Endothelial cell of umbilical vein (primary cell): ENCODE measurements around the gene STXBP5. TPM values are rescaled to one million over a fixed set of nuclear protein-coding genes. Genes with fewer than 3 reads are reported as not detected.

Source experiments
- BruUV-seq: library from RNA; stranded (reverse); fragments of 400-500 nt; replicated peaks from 2 replicates; lab custom pipeline; 2021; lab: Mats Ljungman, UMichigan
- CTCF ChIA-PET: fragments of 300-600, 350-600 bp; sonication (Branson Sonifier 250); formaldehyde crosslinking; loops from one replicate; lab custom pipeline; 2021; ENCODE audit warnings: antibody characterized with exemption, inconsistent platforms; lab: Charles Lee
- POLR2A ChIA-PET: fragments of 300-600, 350-600 bp; sonication (Branson Sonifier 250); formaldehyde crosslinking; loops from one replicate; lab custom pipeline; 2021; ENCODE audit warnings: antibody characterized with exemption, inconsistent platforms; lab: Charles Lee
- DNase-seq: peaks from one replicate; pipeline ENCODE4 v3.0.0-alpha.2; 2011; ENCODE audit warnings: low read depth, low spot score
- FAIRE-seq: peaks from 2 replicates; lab custom pipeline; 2011; peaks lifted over from hg19 to GRCh38; lab: Jason Lieb, UNC
- H2AFZ ChIP-seq: 2 replicates; pipeline ENCODE4 v1.6.0; 2012; ENCODE audit warnings: low read depth, low read length, control low read depth, inconsistent platforms
- H3K27ac ChIP-seq: 2 replicates; pipeline ENCODE4 v1.5.1; 2011; ENCODE audit warnings: low read depth, mild to moderate bottlenecking, control low read depth, low read length, moderate library complexity; ENCODE audit not compliant: insufficient read depth
- H3K27me3 ChIP-seq, 2 experiments: 2 replicates each; pipeline versions ENCODE4 v1.6.0 to v1.6.1; 2011; ENCODE audit warnings: low read length in 2 of 2, mixed read lengths in 1 of 2; ENCODE audit not compliant: control insufficient read depth in 2 of 2, insufficient read depth in 2 of 2
- H3K36me3 ChIP-seq, 2 experiments: 2 replicates in 1 of 2; 3 replicates in 1 of 2; pipeline ENCODE4 v1.5.1; 2011; ENCODE audit warnings: low read length in 2 of 2, mild to moderate bottlenecking in 1 of 2, moderate library complexity in 1 of 2; ENCODE audit not compliant: control insufficient read depth in 2 of 2, insufficient read depth in 2 of 2; ENCODE audit errors: extremely low read depth in 1 of 2
- H3K4me1 ChIP-seq: 3 replicates; pipeline ENCODE4 v1.5.1; 2011; ENCODE audit warnings: mild to moderate bottlenecking, low read length; ENCODE audit not compliant: control insufficient read depth, insufficient read depth; ENCODE audit errors: extremely low read depth
- H3K4me2 ChIP-seq: 2 replicates; pipeline ENCODE4 v1.6.1; 2011; ENCODE audit warnings: low read length, control low read depth, mixed read lengths; ENCODE audit not compliant: insufficient read depth
- H3K4me3 ChIP-seq, 3 experiments: fragments of 200-600 bp in 1 of 3; sonication (generic), shearing (Covaris generic) in 1 of 3; replicated peaks in 1 of 3; 2 replicates each; pipeline ENCODE4 v1.5.1; 2011 to 2016; ENCODE audit warnings: control low read depth in 3 of 3, low read length in 3 of 3, mild to moderate bottlenecking in 2 of 3, inconsistent platforms in 1 of 3, low read depth in 1 of 3, moderate library complexity in 1 of 3; ENCODE audit not compliant: insufficient read depth in 1 of 3
- H3K79me2 ChIP-seq: 2 replicates; pipeline ENCODE4 v1.6.0; 2012; ENCODE audit warnings: low read length, inconsistent platforms; ENCODE audit not compliant: control insufficient read depth, insufficient read depth
- H3K9ac ChIP-seq: replicated peaks from 2 replicates; pipeline ENCODE3; 2011; ENCODE audit warnings: low read length, control low read depth; ENCODE audit not compliant: insufficient read depth; ENCODE audit errors: extremely low read depth
- H3K9me1 ChIP-seq: replicated peaks from 3 replicates; pipeline ENCODE4 v1.6.0; 2011; ENCODE audit warnings: mild to moderate bottlenecking, low read length; ENCODE audit not compliant: control insufficient read depth, insufficient read depth; ENCODE audit errors: extremely low read depth
- H3K9me3 ChIP-seq: replicated peaks from 2 replicates; pipeline ENCODE4 v1.5.1; 2012; ENCODE audit warnings: low read length, inconsistent platforms; ENCODE audit not compliant: control insufficient read depth, insufficient read depth
- H4K20me1 ChIP-seq: replicated peaks from 2 replicates; pipeline ENCODE3; 2011; ENCODE audit warnings: mild to moderate bottlenecking, low read length; ENCODE audit not compliant: control insufficient read depth, insufficient read depth; ENCODE audit errors: extremely low read depth
- EZH2 ChIP-seq: IDR thresholded peaks from 2 replicates; pipeline ENCODE4 v1.6.1; 2012; ENCODE audit warnings: borderline replicate concordance, low read depth, mild to moderate bottlenecking, moderate library complexity, low read length, inconsistent platforms; ENCODE audit not compliant: severe bottlenecking
- FOS ChIP-seq: IDR thresholded peaks from 2 replicates; pipeline ENCODE4 v1.6.1; 2011; ENCODE audit warnings: mild to moderate bottlenecking, low read length, moderate library complexity, borderline replicate concordance; ENCODE audit not compliant: insufficient read depth
- JUN ChIP-seq: IDR thresholded peaks from 2 replicates; pipeline ENCODE4 v1.6.1; 2011; ENCODE audit warnings: borderline replicate concordance, low read depth; ENCODE audit not compliant: insufficient read length, insufficient read depth
- MYC ChIP-seq: IDR thresholded peaks from one replicate; pipeline ENCODE4 v1.6.1; 2011; ENCODE audit warnings: mild to moderate bottlenecking, low read depth, low read length
- POLR2A ChIP-seq: IDR thresholded peaks from 2 replicates; pipeline ENCODE4 v1.6.1; 2012; ENCODE audit warnings: low read depth, mild to moderate bottlenecking, control low read depth, low read length
- POLR2AphosphoS5 ChIP-seq: IDR thresholded peaks from 2 replicates; pipeline ENCODE4 v1.6.1; 2012; ENCODE audit warnings: low read depth, mild to moderate bottlenecking, control low read depth, low read length, moderate library complexity; ENCODE audit not compliant: insufficient read depth
- dilution Hi-C: fragments of 300-500 bp; cut with MboI; formaldehyde crosslinking; loops from one replicate; pipeline ENCODE4 v1.15.0; 2019; ENCODE audit warnings: low sequenced_read_pairs; ENCODE audit not compliant: extremely low pct_ligation_motif_present
- intact Hi-C: fragments of 100-400 bp; cut with micrococcal nuclease; formaldehyde crosslinking; loops from one replicate; pipeline ENCODE4 v1.10.0; 2022
- polyA plus RNA-seq, 4 experiments: library from polyadenylated mRNA; depleted of rRNA in 3 of 4; stranded (reverse) in 3 of 4; unstranded in 1 of 4; fragments of >200 nt; gene quantifications; 2 replicates each; pipeline versions ENCODE4 v1.2.1 to v1.2.3, GENCODE V29; 2011 to 2012; ENCODE audit warnings: missing spikeins in 1 of 4
- total RNA-seq: library from RNA; stranded (reverse); gene quantifications from 2 replicates; pipeline ENCODE4 v1.2.3, GENCODE V29; 2021
- TF ChIP-seq, protein P1 (sequence below), 2 donors: IDR thresholded peaks; 1 replicate in 1 of 2; 2 replicates in 1 of 2; pipeline ENCODE4 v1.5.1; 2011; ENCODE audit warnings: low read length in 2 of 2, mild to moderate bottlenecking in 2 of 2, moderate library complexity in 2 of 2, control low read depth in 1 of 2, inconsistent platforms in 1 of 2, low read depth in 1 of 2; ENCODE audit not compliant: insufficient read depth in 1 of 2; ENCODE audit errors: extremely low read depth in 1 of 2
- TF ChIP-seq, protein P2 (sequence below): IDR thresholded peaks from 2 replicates; pipeline ENCODE4 v1.6.1; 2011; ENCODE audit not compliant: insufficient read depth, insufficient read length

The STXBP5 gene
- total and polyA plus RNA-seq, 2 donors (not counting 3 experiments of a cell fraction or from before 2014, with no cell fraction given): 7.1 to 21.8 TPM

DNA sequence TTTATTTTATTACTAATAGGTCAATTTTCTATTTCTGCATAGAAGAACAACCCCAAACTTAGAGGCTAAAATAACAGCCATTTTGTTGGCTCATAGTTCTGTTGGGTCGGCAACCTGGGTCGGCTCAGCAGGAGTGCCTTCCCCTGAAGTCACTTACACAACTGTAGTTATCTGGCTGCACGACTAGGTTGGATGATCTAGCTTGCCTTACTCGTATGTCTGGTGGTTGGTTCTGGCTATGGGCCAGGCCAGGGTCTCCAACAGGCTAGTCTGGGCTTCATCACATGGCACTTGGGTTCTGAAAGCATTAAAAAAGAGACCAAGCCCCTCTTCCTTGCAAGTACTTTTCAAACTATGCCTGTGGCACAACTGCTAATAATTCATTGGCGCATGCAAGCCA, 53.5 kb downstream of the STXBP5 start:
- CTCF ChIA-PET: no interaction called here
- Histone ChIP-seq H2AFZ (no peak overlapping the region), H3K27me3 (no peaks in the 10 kb centered on the region), H3K4me2 (no peak overlapping the region), H4K20me1 (no peaks in the 10 kb centered on the region), H3K9me1 (no peaks in the 10 kb centered on the region), H3K9me3 (no peaks in the 10 kb centered on the region), H3K36me3 (no peaks in the 10 kb centered on the region), H3K4me1 (no peaks in the 10 kb centered on the region), H3K79me2 (no peaks in the 10 kb centered on the region), H3K4me3 (no peak overlapping the region), H3K27ac (no peak overlapping the region), H3K9ac (no peak overlapping the region)
- FAIRE-seq: no peak
- no peak for DNase-seq
- TF ChIP-seq EZH2 (no peak), MYC (no peak), FOS (no peak), POLR2A (no peak), JUN (no peak), POLR2AphosphoS5 (no peak)
- TF ChIP-seq, protein P1, sequence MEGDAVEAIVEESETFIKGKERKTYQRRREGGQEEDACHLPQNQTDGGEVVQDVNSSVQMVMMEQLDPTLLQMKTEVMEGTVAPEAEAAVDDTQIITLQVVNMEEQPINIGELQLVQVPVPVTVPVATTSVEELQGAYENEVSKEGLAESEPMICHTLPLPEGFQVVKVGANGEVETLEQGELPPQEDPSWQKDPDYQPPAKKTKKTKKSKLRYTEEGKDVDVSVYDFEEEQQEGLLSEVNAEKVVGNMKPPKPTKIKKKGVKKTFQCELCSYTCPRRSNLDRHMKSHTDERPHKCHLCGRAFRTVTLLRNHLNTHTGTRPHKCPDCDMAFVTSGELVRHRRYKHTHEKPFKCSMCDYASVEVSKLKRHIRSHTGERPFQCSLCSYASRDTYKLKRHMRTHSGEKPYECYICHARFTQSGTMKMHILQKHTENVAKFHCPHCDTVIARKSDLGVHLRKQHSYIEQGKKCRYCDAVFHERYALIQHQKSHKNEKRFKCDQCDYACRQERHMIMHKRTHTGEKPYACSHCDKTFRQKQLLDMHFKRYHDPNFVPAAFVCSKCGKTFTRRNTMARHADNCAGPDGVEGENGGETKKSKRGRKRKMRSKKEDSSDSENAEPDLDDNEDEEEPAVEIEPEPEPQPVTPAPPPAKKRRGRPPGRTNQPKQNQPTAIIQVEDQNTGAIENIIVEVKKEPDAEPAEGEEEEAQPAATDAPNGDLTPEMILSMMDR (IDR thresholded peaks at IDR 0.05; ENCODE audit: extremely low read depth in 1 of 2, insufficient read depth in 1 of 2, low read depth in 1 of 2, low read length in 2 of 2): no peak
- TF ChIP-seq, protein P2, sequence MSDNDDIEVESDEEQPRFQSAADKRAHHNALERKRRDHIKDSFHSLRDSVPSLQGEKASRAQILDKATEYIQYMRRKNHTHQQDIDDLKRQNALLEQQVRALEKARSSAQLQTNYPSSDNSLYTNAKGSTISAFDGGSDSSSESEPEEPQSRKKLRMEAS: no peak
- intact Hi-C loops: no loop called here
- no TSS peak for BruUV-seq
- POLR2A ChIA-PET: no interaction called here
- dilution Hi-C loops: no loop called here
